ENCODE results near the gene TXNRD1.
"Not testable (repeated sequence)": the region's sequence is repeated elsewhere in the genome, so short reads cannot be mapped to it uniquely, and the experiment has no call there.

Gene TXNRD1

DNA sequence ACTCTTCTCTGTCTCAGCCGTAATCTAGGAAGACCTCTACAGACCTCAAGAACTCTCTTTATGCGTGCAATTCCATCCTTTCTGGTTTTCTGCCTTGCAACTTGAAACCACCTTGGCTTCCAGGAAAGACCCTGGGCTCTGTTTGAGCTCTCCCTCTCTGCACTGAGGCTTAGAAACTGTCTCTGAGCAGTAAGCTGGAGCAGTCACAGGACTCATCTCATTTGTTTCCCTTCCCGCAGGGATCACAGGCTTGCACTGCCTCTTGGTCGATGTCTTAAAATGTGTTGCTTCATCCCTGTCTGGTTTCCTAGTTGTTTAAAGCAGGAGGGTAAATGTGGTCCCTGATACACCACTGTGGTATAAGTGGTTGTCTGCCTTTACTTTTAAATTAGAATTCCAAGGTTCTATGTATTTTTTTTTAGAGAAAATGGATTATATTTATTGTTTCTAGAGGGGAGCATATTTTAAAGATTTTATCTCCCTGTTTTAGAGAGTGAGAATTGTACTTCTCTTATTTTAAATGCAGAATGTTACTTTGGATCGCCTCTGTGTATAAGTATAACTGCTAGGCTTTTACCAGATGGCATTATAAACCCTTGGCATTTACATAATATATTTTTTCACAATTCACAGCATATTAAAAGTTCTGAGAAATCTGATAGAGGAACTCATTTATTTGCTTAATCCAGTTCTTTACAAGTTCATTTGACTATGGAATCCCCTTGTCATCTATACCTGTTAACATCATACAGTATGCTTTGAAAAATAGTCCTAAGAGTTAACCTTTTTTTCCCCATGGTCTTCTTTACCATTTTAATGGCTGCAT lies 114.3 kb downstream of the TXNRD1 start:
- no peak for DNase-seq

GRCh38 chr12:104331376-104331775 lies 115.8 kb downstream of the TXNRD1 start:
- no peak for DNase-seq

GRCh38 chr12:104332273-104332672 lies 116.7 kb downstream of the TXNRD1 start:
- not testable (repeated sequence) for DNase-seq

GRCh38 chr12:104333692-104334255 lies 118.2 kb downstream of the TXNRD1 start:
- DNase-seq, result no peak

DNA sequence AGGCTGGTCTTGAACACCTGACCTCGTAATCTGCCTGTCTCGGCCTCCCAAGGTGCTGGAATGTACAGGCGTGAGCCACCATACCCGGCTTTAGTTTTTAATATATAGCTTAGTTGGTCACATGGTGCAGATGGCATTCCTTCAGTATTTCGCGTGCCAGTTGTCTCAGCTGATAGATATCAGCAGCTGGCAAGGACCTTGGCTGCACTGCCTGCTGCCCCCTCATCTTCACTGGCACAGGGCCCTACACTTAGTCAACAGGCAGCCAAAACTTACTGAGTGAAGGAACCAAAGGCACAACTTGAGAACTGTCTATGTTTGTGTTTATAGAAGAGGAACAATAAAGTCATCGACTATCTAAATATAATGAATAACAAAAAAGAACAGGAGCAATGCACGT lies 119.0 kb downstream of the TXNRD1 start:
- no peak for DNase-seq

- no peak for DNase-seq
These were observed 120.5 kb downstream of the TXNRD1 start for GRCh38 chr12:104336115-104336514.

DNA sequence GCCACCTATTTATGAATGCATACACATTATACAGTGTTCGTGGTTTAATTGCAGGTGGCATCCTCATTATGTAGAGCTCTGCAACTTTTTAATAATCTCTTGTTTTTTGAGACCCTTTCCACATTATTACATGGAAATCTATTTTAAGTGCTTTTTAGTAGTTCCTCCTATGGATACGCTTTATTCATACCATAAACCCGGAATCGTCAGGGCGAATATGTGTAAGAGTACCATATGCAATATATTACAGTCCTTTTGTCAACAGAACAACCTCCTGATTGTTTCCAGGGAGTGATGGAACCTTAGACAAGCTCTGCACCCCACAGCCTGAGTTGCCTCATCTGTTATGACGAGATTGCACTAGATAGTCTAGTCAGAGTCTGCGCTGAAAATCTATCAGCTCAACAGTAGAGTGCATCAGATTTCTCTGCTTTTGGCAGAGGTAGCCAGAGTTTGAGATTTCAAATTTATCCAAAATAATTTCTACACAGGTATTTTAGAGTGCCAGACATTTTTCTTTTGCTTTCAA lies 121.5 kb downstream of the TXNRD1 start:
- no peak for DNase-seq

- DNase-seq, result no peak
These were observed 124.1 kb downstream of the TXNRD1 start for GRCh38 chr12:104339663-104340062.

DNA sequence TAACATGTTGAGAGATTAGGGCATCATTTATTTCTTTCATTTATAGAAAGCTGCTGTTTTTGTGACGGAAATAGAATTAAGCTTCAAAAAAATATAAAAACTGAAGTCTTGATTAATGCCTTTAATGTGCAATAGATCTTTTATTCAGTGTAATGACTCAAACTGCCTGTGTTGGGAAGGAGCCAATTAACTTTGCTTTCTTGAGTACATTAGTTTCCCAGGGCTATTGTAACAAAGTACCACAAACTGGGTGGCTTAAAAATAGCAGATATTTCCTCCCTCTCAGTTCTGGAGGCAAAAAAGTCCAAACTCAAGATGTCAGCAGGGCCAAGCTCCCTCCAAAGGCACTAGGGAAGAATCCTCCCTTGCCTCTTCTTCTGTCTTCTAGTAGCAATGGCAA lies 124.6 kb downstream of the TXNRD1 start:
- no peak for DNase-seq

GRCh38 chr12:104340925-104341611 lies 125.5 kb downstream of the TXNRD1 start:
- DNase-seq, result no peak

- no peak for DNase-seq
These were observed 126.6 kb downstream of the TXNRD1 start for GRCh38 chr12:104342147-104342546.

- no peak for DNase-seq
These were observed 127.2 kb downstream of the TXNRD1 start for GRCh38 chr12:104342635-104343249.

GRCh38 chr12:104344682-104345081 lies 129.1 kb downstream of the TXNRD1 start:
- DNase-seq, result no peak

DNA sequence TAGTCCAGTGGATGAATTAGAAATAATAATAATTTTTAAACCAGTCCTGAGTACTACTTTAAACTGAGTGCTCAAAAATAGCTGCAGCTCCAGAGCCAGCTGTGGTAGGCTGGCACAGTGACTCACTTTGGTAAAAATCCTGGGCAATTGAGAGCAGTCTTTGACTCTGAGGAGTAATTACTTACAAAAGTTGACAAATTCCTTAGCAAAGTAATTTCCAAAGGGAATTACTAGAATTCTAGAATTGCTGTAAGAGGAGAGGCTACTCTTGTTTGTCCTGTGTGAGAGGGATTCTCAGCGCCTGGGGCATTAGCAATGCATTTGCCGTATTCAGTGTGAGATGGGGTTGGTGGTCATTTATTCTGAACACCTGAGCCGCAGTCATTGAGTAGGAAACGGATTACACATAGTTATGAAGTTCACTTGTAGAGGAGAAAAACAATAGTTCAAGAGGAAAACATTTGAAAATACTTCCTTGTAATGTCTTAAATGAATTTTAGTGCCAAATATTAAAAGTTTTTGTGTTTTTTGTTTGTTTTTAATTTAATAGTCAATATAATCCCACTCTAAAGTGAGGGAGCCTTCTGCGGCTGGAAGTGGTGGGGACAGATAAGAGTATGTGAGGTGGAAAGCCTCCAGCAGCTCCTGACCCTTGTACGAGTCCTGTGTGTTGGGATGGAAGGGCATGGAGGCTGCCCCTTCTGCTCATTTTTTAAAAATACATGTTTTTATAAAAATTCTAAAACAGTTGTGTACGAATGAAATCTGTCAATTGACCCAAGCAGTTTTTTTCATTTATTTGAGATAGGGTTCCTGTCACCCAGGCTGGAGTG lies 129.9 kb downstream of the TXNRD1 start:
- DNase-seq, result no peak

- DNase-seq, result no peak
These were observed 131.9 kb downstream of the TXNRD1 start for GRCh38 chr12:104347374-104348075.

- no peak for DNase-seq
These were observed 132.9 kb downstream of the TXNRD1 start for GRCh38 chr12:104348283-104348993.

DNA sequence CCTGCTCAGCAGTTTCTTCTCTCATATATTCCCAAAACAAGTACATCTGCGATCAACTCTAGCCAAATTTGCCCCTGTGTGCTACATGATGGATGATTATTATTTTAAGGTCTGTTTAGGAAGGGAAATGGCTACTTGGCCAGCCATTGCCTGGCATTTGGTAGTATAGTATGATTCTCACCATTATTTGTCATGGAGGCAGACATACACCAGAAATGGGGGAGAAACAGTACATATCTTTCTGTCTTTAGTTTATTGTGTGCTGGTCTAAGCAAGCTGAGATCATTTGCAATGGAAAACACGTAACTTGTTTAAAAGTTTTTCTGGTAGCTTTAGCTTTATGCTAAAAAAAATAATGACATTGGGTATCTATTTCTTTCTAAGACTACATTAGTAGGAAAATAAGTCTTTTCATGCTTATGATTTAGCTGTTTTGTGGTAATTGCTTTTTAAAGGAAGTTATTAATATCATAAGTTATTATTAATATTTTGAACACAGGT lies 133.5 kb downstream of the TXNRD1 start:
- DNase-seq, result no peak

- no peak for DNase-seq
These were observed 134.9 kb downstream of the TXNRD1 start for GRCh38 chr12:104350211-104351056.

GRCh38 chr12:104351057-104351983 lies 135.7 kb downstream of the TXNRD1 start:
- no peak for DNase-seq
